ENCODE results near the gene POLR2E. TPM values are rescaled to one million over a fixed set of nuclear protein-coding genes. Genes with fewer than 3 reads are reported as not detected.

POLR2E gene
- total and polyA plus RNA-seq, 2 experiments from 2014 or later, result 257 to 286 TPM

GRCh38 chr19:1102407-1103131, 7.4 kb upstream of the POLR2E start:
- peak overlapping the region; percentile 89 for H3K27ac ChIP-seq (ENCODE audit: low read depth)

More at GRCh38 chr19:1102407-1103131, 7.4 kb upstream of the POLR2E start:
- Histone ChIP-seq H3K4me1 (ENCODE audit: insufficient read depth) (peaks cover 11% of the 10 kb centered on the region), H3K79me2 (replicated peaks; ENCODE audit: insufficient read depth) (no peaks in the 10 kb centered on the region), H3K4me2 (0 out of 2 replicates have a peak overlapping the region, but pooled peaks have one; percentile 27), H3K4me3 (no peak overlapping the region), H3K27me3 (ENCODE audit: insufficient read depth) (no peaks in the 10 kb centered on the region), H3K36me3 (ENCODE audit: insufficient read depth) (0 out of 2 replicates have a peak, but pooled peaks cover 3% of the 10 kb centered on the region), H3F3A (replicated peaks; ENCODE audit: low read depth) (peaks cover 25% of the 10 kb centered on the region), H3K9me2 (ENCODE audit: insufficient read depth) (no peaks in the 10 kb centered on the region), H4K20me1 (replicated peaks; ENCODE audit: insufficient read depth) (no peaks in the 10 kb centered on the region; the same call in 1 of the 2 replicates), H2AFZ (no peak overlapping the region)
- H3K9me3 Mint-ChIP-seq, result no peaks in the 10 kb centered on the region
- H3K4me1 Mint-ChIP-seq, result peaks cover 23% of the 10 kb centered on the region; the same call in 2 of the 3 replicates
- H3K36me3 Mint-ChIP-seq (ENCODE audit: low read depth), result peaks cover 12% of the 10 kb centered on the region
- H3K27me3 Mint-ChIP-seq (ENCODE audit: insufficient read depth, low read depth, poor library complexity), result peaks cover 21% of the 10 kb centered on the region
- ATAC-seq (no peak), DNase-seq (ENCODE audit: low spot score) (no peak)
- no peak overlapping the region for H3K27ac Mint-ChIP-seq
- no peak overlapping the region; the same call in 2 of the 3 replicates for H3K4me3 Mint-ChIP-seq
- TF ChIP-seq JUNB (IDR thresholded peaks at IDR 0.05; ENCODE audit: unreplicated experiment) (no peak), NANOG (IDR thresholded peaks at IDR 0.05; ENCODE audit: borderline replicate concordance) (no peak), REST (IDR thresholded peaks at IDR 0.05; ENCODE audit: unreplicated experiment) (no peak), ZNF462 (CRISPR knock-in tag; IDR thresholded peaks at IDR 0.05) (no peak), STAT1 (IDR thresholded peaks at IDR 0.05; ENCODE audit: unreplicated experiment) (no peak), CTCF (conservative IDR thresholded peaks at IDR 0.05; ENCODE audit: low read depth in 2 of 2) (no peak), EZH2 (IDR thresholded peaks at IDR 0.05; ENCODE audit: low read depth, unreplicated experiment) (no peak), EZH2phosphoT487 (IDR thresholded peaks at IDR 0.05; ENCODE audit: unreplicated experiment) (no peak), ZNF114 (CRISPR knock-in tag; IDR thresholded peaks at IDR 0.05) (no peak), ZNF331 (CRISPR knock-in tag; IDR thresholded peaks at IDR 0.05; ENCODE audit: low read depth) (no peak)
